ENCODE data around the gene NRF1.
"Not testable (repeated sequence)": the region's sequence is repeated elsewhere in the genome, so short reads cannot be mapped to it uniquely, and the experiment has no call there.

Gene NRF1

DNA sequence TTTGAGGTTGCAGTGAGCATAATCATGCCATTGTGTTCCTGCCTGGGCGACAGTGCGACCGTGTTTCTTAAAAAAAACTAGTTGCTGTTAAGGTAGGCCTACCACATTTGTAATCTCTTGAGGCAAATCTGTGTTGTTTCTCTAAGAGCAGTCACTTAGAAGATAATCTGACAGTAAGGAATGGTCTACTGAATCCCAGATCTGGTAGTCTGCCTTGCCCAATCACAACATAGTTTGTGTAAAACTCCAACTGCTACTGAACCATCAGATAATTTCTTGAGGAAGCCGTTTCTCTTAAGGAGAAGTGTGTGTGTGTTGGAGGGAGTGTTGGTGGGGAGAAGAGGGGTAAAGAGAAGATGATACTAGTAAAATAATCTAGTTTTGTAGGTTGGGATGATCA, 5.0 kb downstream of the NRF1 start:
- no peaks in the 10 kb centered on the region for H3K27me3 Mint-ChIP-seq
- peaks cover 76% of the 10 kb centered on the region for H3K4me1 Mint-ChIP-seq
- no peak overlapping the region for H3K4me3 Mint-ChIP-seq
- peaks cover 9% of the 10 kb centered on the region for H3K36me3 Mint-ChIP-seq (ENCODE audit: low read depth)
- DNase-seq (no peak), ATAC-seq (no peak)
- H3K27ac Mint-ChIP-seq = peak overlapping the region; percentile 0
- no peaks in the 10 kb centered on the region for H3K9me3 Mint-ChIP-seq

DNA sequence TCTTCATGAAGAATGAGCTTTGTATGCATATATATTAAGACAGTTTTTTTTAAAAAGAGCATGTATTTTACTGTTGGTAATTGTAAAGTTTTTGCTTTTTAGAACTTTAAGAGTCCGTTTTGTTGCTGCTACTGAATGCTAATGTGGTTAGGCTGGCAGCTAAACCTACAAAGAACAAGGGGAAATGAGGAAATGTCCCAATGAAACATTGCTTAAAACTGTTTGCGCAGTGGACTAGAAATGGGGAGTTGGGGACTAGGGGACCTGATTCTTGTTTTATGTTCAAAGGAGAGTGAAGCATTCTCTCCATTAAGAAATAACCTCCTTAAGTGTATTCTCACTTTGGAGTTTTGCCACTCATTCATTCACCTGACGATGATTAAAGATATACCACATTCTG, 5.7 kb downstream of the NRF1 start:
- no peak overlapping the region for H3K27ac Mint-ChIP-seq
- ATAC-seq (no peak), DNase-seq (no peak)
- no peak overlapping the region for H3K4me3 Mint-ChIP-seq
- peaks cover 79% of the 10 kb centered on the region for H3K4me1 Mint-ChIP-seq
- H3K27me3 Mint-ChIP-seq = no peaks in the 10 kb centered on the region
- H3K9me3 Mint-ChIP-seq = no peaks in the 10 kb centered on the region
- H3K36me3 Mint-ChIP-seq (ENCODE audit: low read depth) = peaks cover 9% of the 10 kb centered on the region

- no peak overlapping the region for H3K27ac Mint-ChIP-seq
- H3K36me3 Mint-ChIP-seq (ENCODE audit: low read depth) = peaks cover 9% of the 10 kb centered on the region
- ATAC-seq (no peak), DNase-seq (no peak)
- H3K4me3 Mint-ChIP-seq = no peak overlapping the region
- H3K27me3 Mint-ChIP-seq = no peaks in the 10 kb centered on the region
- no peaks in the 10 kb centered on the region for H3K9me3 Mint-ChIP-seq
- peaks cover 80% of the 10 kb centered on the region for H3K4me1 Mint-ChIP-seq
These were observed 6.1 kb downstream of the NRF1 start for GRCh38 chr7:129617652-129618051.

- Mint-ChIP-seq H3K4me3 (no peak overlapping the region), H3K9me3 (no peaks in the 10 kb centered on the region), H3K27ac (no peak overlapping the region), H3K27me3 (no peaks in the 10 kb centered on the region), H3K36me3 (ENCODE audit: low read depth) (peaks cover 2% of the 10 kb centered on the region), H3K4me1 (peaks cover 39% of the 10 kb centered on the region)
- no peak for DNase-seq
- no peak for ATAC-seq
These were observed 15.4 kb downstream of the NRF1 start for GRCh38 chr7:129626896-129627295.

GRCh38 chr7:129630341-129630740, 18.8 kb downstream of the NRF1 start:
- no peak for ATAC-seq
- no peak for DNase-seq
- Mint-ChIP-seq H3K27ac (no peak overlapping the region), H3K9me3 (no peaks in the 10 kb centered on the region), H3K4me1 (peaks cover 26% of the 10 kb centered on the region), H3K36me3 (ENCODE audit: low read depth) (peaks cover 2% of the 10 kb centered on the region), H3K4me3 (no peak overlapping the region), H3K27me3 (no peaks in the 10 kb centered on the region)

DNA sequence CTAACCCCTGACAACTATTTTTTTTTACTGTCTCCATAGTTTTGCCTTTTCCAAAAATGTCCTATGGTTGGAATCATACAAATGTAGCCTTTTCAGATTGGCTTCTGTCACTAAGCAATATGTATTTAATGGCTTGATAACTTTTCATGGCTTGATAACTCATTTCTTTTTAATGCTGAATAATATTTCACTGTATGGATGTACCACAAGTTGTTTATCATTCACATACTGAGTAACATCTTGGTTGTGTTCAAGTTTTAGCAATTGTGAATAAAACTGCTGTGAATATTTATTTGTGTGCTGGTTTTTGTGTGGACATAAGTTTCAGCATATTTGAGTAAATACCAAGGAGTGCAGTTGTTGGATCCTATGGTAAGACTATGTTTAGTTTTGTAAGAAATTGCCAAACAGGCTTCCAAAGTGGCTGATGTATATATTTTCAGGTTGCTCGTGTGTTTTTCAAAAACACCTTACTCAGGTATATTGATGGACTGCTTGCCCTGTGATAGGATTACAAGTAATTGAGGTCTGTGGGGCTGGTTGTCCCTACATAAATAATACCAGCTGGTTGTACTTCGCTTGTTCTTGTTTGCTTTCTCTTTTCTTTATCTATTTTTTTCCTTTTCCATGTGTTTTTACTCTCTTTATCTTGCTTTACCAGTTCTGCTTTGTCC, 23.0 kb downstream of the NRF1 start:
- Mint-ChIP-seq H3K4me3 (no peak overlapping the region), H3K4me1 (peaks cover 28% of the 10 kb centered on the region), H3K9me3 (no peaks in the 10 kb centered on the region), H3K27me3 (no peaks in the 10 kb centered on the region), H3K27ac (no peak overlapping the region), H3K36me3 (ENCODE audit: low read depth) (peaks cover 2% of the 10 kb centered on the region)
- no peak for ATAC-seq
- no peak for DNase-seq

GRCh38 chr7:129635300-129636029, 23.9 kb downstream of the NRF1 start:
- Mint-ChIP-seq H3K4me1 (peaks cover 32% of the 10 kb centered on the region), H3K27ac (peak overlapping the region; percentile 38)

DNA sequence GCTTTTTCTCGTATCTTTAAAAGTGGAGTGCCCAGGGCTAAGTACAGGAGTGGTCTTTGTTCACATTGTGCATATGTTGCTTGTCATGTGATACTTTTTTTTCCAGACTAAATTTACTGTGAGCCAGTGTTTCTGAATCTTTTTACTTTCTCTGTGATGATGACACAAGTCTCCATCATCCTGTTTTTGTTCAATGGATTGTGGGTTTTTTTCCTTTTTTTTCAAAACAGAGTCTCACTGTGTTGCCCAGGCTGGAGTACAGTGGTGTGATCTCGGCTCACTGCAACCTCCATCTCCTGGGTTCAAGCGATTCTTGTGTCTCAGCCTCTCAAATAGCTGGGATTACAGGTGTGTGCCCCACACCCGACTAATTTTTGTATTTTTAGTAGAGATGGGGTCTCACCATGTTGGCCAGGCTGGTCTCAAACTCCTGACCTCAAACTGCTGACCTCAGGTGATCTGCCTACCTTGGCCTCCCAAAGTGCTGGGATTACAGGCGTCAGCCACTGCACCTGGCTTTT, 24.6 kb downstream of the NRF1 start:
- not testable (repeated sequence) for ATAC-seq; H3K36me3 Mint-ChIP-seq (ENCODE audit: low read depth); H3K9me3 Mint-ChIP-seq; H3K27me3 Mint-ChIP-seq; H3K27ac Mint-ChIP-seq; H3K4me3 Mint-ChIP-seq; DNase-seq
- peaks cover 32% of the 10 kb centered on the region for H3K4me1 Mint-ChIP-seq

More at GRCh38 chr7:129635300-129636029, 23.9 kb downstream of the NRF1 start:
- Mint-ChIP-seq H3K36me3 (ENCODE audit: low read depth) (peaks cover 2% of the 10 kb centered on the region), H3K9me3 (no peaks in the 10 kb centered on the region), H3K4me3 (no peak overlapping the region), H3K27me3 (no peaks in the 10 kb centered on the region)
- ATAC-seq (peak; percentile 92), DNase-seq (peak; percentile 69)

GRCh38 chr7:129636641-129637040, 25.1 kb downstream of the NRF1 start:
- no peak overlapping the region for H3K27ac Mint-ChIP-seq
- no peaks in the 10 kb centered on the region for H3K27me3 Mint-ChIP-seq
- no peak overlapping the region for H3K4me3 Mint-ChIP-seq
- DNase-seq = no peak
- peaks cover 32% of the 10 kb centered on the region for H3K4me1 Mint-ChIP-seq
- H3K9me3 Mint-ChIP-seq = no peaks in the 10 kb centered on the region
- ATAC-seq = no peak
- peaks cover 2% of the 10 kb centered on the region for H3K36me3 Mint-ChIP-seq (ENCODE audit: low read depth)

GRCh38 chr7:129640400-129640799, 28.9 kb downstream of the NRF1 start:
- Mint-ChIP-seq H3K9me3 (no peaks in the 10 kb centered on the region), H3K27me3 (no peaks in the 10 kb centered on the region), H3K27ac (no peak overlapping the region), H3K4me3 (no peak overlapping the region), H3K4me1 (peaks cover 33% of the 10 kb centered on the region), H3K36me3 (ENCODE audit: low read depth) (no peaks in the 10 kb centered on the region)
- ATAC-seq (no peak), DNase-seq (no peak)

DNA sequence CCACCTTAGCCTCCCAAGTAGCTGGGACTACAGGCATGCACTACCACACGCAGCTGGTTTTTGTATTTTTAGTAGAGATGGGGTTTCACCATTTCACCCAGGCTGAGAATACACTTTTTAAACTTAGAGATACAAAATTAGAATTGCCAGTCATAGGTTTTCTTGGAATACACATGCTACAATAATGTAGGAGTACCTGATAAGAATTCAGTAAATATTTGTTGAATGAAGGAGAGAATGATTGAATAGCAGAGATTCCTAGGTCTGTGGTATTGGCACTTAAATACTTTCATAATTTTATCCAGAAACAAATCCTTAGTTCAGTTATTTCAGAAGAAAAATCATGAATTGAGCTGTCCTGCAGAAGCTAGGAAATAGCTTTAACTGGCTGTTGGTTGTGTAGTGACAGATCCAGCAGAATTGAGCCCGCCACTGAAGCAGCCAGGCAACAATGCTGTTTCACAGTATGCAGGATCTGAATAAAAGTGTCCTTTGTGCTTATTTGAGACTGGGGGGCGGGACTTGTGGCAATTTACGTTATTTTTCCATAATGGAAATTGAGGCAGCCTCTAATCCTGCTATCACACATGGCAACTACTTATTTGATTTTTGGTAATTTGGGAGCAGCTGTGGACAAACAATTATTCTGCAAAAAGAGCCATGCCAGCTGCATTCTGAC, 31.5 kb downstream of the NRF1 start:
- H3K4me3 Mint-ChIP-seq = no peak overlapping the region
- no peaks in the 10 kb centered on the region for H3K9me3 Mint-ChIP-seq
- no peak overlapping the region for H3K27ac Mint-ChIP-seq
- H3K27me3 Mint-ChIP-seq = no peaks in the 10 kb centered on the region
- ATAC-seq = no peak
- no peak for DNase-seq
- peaks cover 24% of the 10 kb centered on the region for H3K4me1 Mint-ChIP-seq
- H3K36me3 Mint-ChIP-seq (ENCODE audit: low read depth) = peaks cover 5% of the 10 kb centered on the region

- H3K4me3 Mint-ChIP-seq = no peak overlapping the region
- no peaks in the 10 kb centered on the region for H3K9me3 Mint-ChIP-seq
- H3K36me3 Mint-ChIP-seq (ENCODE audit: low read depth) = peaks cover 7% of the 10 kb centered on the region
- ATAC-seq (no peak), DNase-seq (no peak)
- peaks cover 22% of the 10 kb centered on the region for H3K4me1 Mint-ChIP-seq
- H3K27ac Mint-ChIP-seq = peak overlapping the region; percentile 22
- no peaks in the 10 kb centered on the region for H3K27me3 Mint-ChIP-seq
These were observed 32.1 kb downstream of the NRF1 start for GRCh38 chr7:129643550-129644170.

DNA sequence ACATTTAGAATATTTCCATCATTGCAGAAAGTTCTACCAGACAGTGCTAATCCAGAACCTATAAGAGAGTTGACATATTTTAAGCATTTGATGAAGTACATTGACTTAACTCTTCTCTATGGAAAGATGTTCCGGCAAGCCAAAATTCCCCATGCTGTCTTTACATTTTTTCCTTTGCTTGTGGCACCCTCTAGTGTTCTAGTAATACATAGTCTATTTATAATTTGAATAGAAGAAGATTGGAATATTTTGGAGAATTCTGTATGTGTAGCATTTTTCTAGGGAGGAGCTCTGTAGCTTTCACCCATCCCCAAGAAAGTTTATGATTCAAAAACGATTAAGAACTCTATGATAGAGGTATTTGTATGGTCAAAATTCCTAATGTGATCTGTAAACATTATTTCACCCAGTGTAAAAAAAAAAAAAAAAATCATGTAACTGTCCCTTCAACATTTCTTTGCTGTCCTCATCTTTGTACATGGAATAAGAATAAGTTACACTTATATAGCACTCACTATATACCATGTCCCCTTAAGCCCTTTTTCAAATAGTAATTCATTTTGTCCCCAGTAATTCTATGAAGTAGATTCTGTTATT, 33.2 kb downstream of the NRF1 start:
- H3K4me1 Mint-ChIP-seq = peaks cover 26% of the 10 kb centered on the region
- H3K27ac Mint-ChIP-seq = no peak overlapping the region
- ATAC-seq (no peak), DNase-seq (no peak)
- H3K27me3 Mint-ChIP-seq = no peaks in the 10 kb centered on the region
- no peak overlapping the region for H3K4me3 Mint-ChIP-seq
- peaks cover 8% of the 10 kb centered on the region for H3K36me3 Mint-ChIP-seq (ENCODE audit: low read depth)
- no peaks in the 10 kb centered on the region for H3K9me3 Mint-ChIP-seq

- Mint-ChIP-seq H3K4me1 (peaks cover 36% of the 10 kb centered on the region), H3K36me3 (ENCODE audit: low read depth) (peaks cover 8% of the 10 kb centered on the region), H3K27me3 (no peaks in the 10 kb centered on the region), H3K9me3 (no peaks in the 10 kb centered on the region), H3K27ac (peak overlapping the region; percentile 8), H3K4me3 (no peak overlapping the region)
- DNase-seq (no peak), ATAC-seq (no peak)
These were observed 35.0 kb downstream of the NRF1 start for GRCh38 chr7:129646369-129647021.
